Heart left ventricle (tissue), 16 donors: ENCODE results near the gene PRMT5. TPM values are rescaled to one million over a fixed set of nuclear protein-coding genes. Genes with fewer than 3 reads are reported as not detected.
A peak's percentile ranks its signal among the peaks of the same experiment; 100 is the strongest.

Experiments used
- ATAC-seq, 4 donors: fragments of 200-7000 bp; cut with Tn5 transposase; one replicate each; pipeline ENCODE4 v1.9.1; 2020 to 2022; ENCODE audit warnings: moderate library complexity in 4 of 4, mild to moderate bottlenecking in 3 of 4, moderate number of reproducible peaks in 1 of 4
- DNase-seq, 5 donors: peaks; one replicate each; pipeline ENCODE4 v3.0.0-alpha.2; 2020
- H3K27ac ChIP-seq, 12 donors: fragments of 200-600 bp; sonication (generic) in 4 of 12; one replicate each; pipeline versions ENCODE4 v1.5.0 to v1.8.0; 2016 to 2022; ENCODE audit warnings: mild to moderate bottlenecking in 2 of 12
- H3K27me3 ChIP-seq, 9 donors: fragments of 200-600 bp; sonication (generic) in 2 of 9; one replicate each; pipeline versions ENCODE4 v1.5.1 to v1.8.0; 2016 to 2022; ENCODE audit warnings: mild to moderate bottlenecking in 3 of 9
- H3K36me3 ChIP-seq, 9 donors: fragments of 200-600 bp; sonication (generic) in 2 of 9; one replicate each; pipeline versions ENCODE4 v1.5.0 to v1.8.0; 2018 to 2022; ENCODE audit warnings: mild to moderate bottlenecking in 2 of 9
- H3K4me1 ChIP-seq, 12 donors: fragments of 200-600 bp; sonication (generic) in 4 of 12; one replicate each; pipeline versions ENCODE4 v1.5.0 to v1.8.0; 2016 to 2022; ENCODE audit warnings: mild to moderate bottlenecking in 3 of 12
- H3K4me3 ChIP-seq, 12 donors: fragments of 200-600 bp; sonication (generic) in 4 of 12; one replicate each; pipeline versions ENCODE4 v1.5.0 to v1.8.0; 2017 to 2022; ENCODE audit warnings: mild to moderate bottlenecking in 9 of 12, moderate library complexity in 4 of 12
- H3K9me3 ChIP-seq, 12 donors: fragments of 200-600 bp; sonication (generic) in 4 of 12; one replicate each; pipeline versions ENCODE4 v1.5.0 to v1.8.0; 2016 to 2022; ENCODE audit warnings: mild to moderate bottlenecking in 1 of 12
- CTCF ChIP-seq, 12 donors: fragments of 200-600 bp; sonication (generic) in 4 of 12; IDR thresholded peaks; one replicate each; pipeline versions ENCODE4 v1.5.0 to v1.8.0; 2018 to 2022; ENCODE audit warnings: antibody characterized with exemption in 12 of 12, mild to moderate bottlenecking in 5 of 12
- POLR2A ChIP-seq, 2 donors: fragments of 450-650 bp; IDR thresholded peaks; one replicate each; pipeline ENCODE4 v1.6.1; 2017; ENCODE audit warnings: antibody characterized with exemption in 2 of 2, mild to moderate bottlenecking in 2 of 2, moderate library complexity in 2 of 2
- WGBS, 4 donors: extraction: QIAGEN DNeasy Blood & Tissue Kit in 2 of 4; methylation state at CpG; one replicate each; pipeline versions ENCODE4 v1.1.5 to v1.1.7; 2013 to 2018; 5-methylcytosine and 5-hydroxymethylcytosine counted together
- intact Hi-C, 10 donors: fragments of 100-400 bp; cut with DNase I; formaldehyde crosslinking; loops; one replicate each; pipeline versions ENCODE4 v1.11.1 to v1.14.2; 2022
- polyA plus RNA-seq, 2 donors: library from polyadenylated mRNA; stranded (reverse); fragments of 200-250 nt; gene quantifications; one replicate each; pipeline ENCODE4 v1.2.3, GENCODE V29; 2013
- total RNA-seq, 9 donors: library from RNA; depleted of rRNA in 2 of 9; stranded (reverse); fragments of >200 nt in 2 of 9; fragmentation: NEBNext Ultra II Directional in 3 of 9; extraction: Animal tissue kit (Norgen Biotek cat#: 25700) in 3 of 9; gene quantifications; one replicate each; pipeline versions ENCODE4 v1.1.0 to v1.2.4, GENCODE V29; 2016 to 2023
- donor health status: ischemic (EF 13 %, LVEDD 7.1; RV severe dilation, severe dysfunction).
- donor health status: healthy with polysubstance abuse.
- donor health status: DM: no; HTN: yes; CAD: no.
- donor health status: DM: no; HTN: no; CAD: no.
- donor health status: ischemic (EF 25% LVEDD 6.9; RV normal size, moderate dysfunction).
- donor health status: ischemic (EF 25% LVEDD 5.7; RV mildly dilated, moderate dysfunction).
- donor health status: healthy.
- donor health status: DM: yes; HTN: yes; CAD: no.
- donor health status: ischemic (EF 35%, LVEDD 5.7; RV mildly dilated, moderate dysfunction).
- donor health status: nonischemic (EF 11% LVEDD 7.7; RV severe dilation, severe dysfunction).
- donor health status: DM: yes; HTN: yes; CAD: no.
- donor health status: PGD.
- donor health status: ischemic (EF 29% LVEDD 5.4; RV normal size, mild dysfunction).
- donor health status: nonischemic (EF 23%, LVEDD 6.1; RV moderate dilation, normal function).

Gene PRMT5
- total and polyA plus RNA-seq, 11 donors: 10.4 to 101 (median 48.8) TPM

- no peak overlapping the region for H3K27ac ChIP-seq
Measured at GRCh38 chr14:22875748-22876319, 53.3 kb downstream of the PRMT5 start.

DNA sequence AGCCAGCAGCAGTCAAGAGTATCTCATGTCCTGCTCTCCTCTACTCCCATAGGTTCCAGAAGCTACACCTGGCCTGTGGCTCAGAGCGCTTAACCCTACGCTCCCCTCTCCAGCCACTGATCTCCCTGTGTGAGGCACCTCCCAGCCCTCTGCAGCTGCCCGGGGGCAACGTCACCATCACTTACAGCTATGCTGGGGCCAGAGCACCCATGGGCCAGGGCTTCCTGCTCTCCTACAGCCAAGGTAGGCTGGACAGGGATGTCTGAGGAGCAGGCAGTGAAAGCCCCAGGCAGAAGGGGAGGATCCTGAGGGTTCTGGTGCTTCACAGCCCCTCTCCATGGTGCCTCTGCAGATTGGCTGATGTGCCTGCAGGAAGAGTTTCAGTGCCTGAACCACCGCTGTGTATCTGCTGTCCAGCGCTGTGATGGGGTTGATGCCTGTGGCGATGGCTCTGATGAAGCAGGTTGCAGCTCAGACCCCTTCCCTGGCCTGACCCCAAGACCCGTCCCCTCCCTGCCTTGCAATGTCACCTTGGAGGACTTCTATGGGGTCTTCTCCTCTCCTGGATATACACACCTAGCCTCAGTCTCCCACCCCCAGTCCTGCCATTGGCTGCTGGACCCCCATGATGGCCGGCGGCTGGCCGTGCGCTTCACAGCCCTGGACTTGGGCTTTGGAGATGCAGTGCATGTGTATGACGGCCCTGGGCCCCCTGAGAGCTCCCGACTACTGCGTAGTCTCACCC is 54.0 kb downstream of the PRMT5 start:
- Histone ChIP-seq H3K9me3 (no peaks in the 10 kb centered on the region), H3K4me1 (peaks cover 4 to 29% (median 17%) of the 10 kb centered on the region in 12 donors), H3K4me3 (no peak overlapping the region), H3K27me3 (no peaks in the 10 kb centered on the region), H3K36me3 (peaks cover 0 to 69% (median 58%) of the 10 kb centered on the region in 9 donors), H3K27ac (no peak overlapping the region)
- DNase-seq: no peak
- no peak for TF ChIP-seq POLR2A (IDR thresholded peaks at IDR 0.05)
- no peak for TF ChIP-seq CTCF (IDR thresholded peaks at IDR 0.05)
- ATAC-seq: no peak
- intact Hi-C loops: no loop called here
- WGBS, 4 donors: 94 to 97% (median 96%) methylated on average over 9 to 15 of the region's 15 CpGs

More at GRCh38 chr14:22875748-22876319, 53.3 kb downstream of the PRMT5 start:
- Histone ChIP-seq H3K27me3 (no peaks in the 10 kb centered on the region), H3K9me3 (no peaks in the 10 kb centered on the region), H3K36me3 (peaks cover 0 to 69% (median 58%) of the 10 kb centered on the region in 9 donors), H3K4me3 (no peak overlapping the region), H3K4me1 (peaks cover under 1 to 22% (median 11%) of the 10 kb centered on the region in 12 donors)
- no peak for ATAC-seq
- DNase-seq: no peak
- WGBS, 4 donors: 94 to 97% (median 96%) methylated on average over 13 to 20 of the region's 20 CpGs
- TF ChIP-seq POLR2A (IDR thresholded peaks at IDR 0.05): no peak
- TF ChIP-seq CTCF (IDR thresholded peaks at IDR 0.05): no peak
- intact Hi-C loops: no loop called here

DNA sequence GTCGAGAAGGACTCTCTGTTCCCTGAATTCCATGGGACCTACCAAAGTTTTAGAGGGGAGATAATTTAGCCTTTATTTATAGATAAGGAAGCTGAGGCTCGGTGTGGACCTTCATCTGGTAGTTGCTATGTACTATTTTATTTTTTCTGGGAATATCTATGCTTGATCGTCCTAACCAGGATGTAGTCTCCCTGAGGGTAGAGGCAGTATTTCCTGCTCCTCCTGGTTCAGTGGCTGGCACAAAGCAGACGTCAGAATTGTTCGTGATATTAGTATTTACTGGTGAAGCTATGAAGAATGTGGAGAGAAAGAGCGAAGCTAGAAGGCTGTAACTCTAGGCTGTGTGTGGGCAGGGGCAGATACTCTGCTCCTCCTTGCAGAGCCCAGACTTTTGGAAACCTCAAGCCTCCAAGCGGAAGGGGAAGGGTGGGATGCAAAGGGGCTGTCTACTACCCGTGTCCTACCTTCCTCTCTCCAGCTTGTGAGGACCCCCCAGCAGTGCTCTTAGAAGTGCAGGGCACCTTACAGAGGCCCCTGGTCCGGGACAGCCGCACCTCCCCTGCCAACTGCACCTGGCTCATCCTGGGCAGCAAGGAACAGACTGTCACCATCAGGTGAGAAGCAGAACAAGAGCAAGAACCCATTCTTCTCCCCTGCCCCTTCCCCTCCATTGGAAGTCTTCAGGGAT is 56.2 kb downstream of the PRMT5 start:
- 49 to 55% (median 50%) methylated on average over 9 to 10 of the region's 10 CpGs for WGBS, 4 donors
- peaks cover 0 to 50% (median 49%) of the 10 kb centered on the region in 9 donors for H3K36me3 ChIP-seq
- intact Hi-C loops: loop anchor here in 4 of 10 donors (1.0 to 5.0 kb wide), 3 partner anchors 27 to 54 kb away; partner anchors contain the start of genes RBM23 (in 2 of the 4) and PRMT5 (in 1 of the 4)

More for the DNA sequence above, 56.2 kb downstream of the PRMT5 start:
- Histone ChIP-seq H3K9me3 (no peaks in the 10 kb centered on the region), H3K4me3 (peak overlapping the region; percentile 66 to 100 (median 95)), H3K27me3 (no peaks in the 10 kb centered on the region), H3K27ac (peak overlapping the region in 11 of 12 donors; percentile 90 to 100 (median 99)), H3K4me1 (peaks cover 4 to 32% (median 18%) of the 10 kb centered on the region in 12 donors)
- DNase-seq (no peak), ATAC-seq (no peak)
- TF ChIP-seq CTCF (IDR thresholded peaks at IDR 0.05) (no peak), POLR2A (IDR thresholded peaks at IDR 0.05) (no peak)
